ENCODE data around the gene SAA4.
"Not testable (repeated sequence)": the region's sequence is repeated elsewhere in the genome, so short reads cannot be mapped to it uniquely, and the experiment has no call there.

SAA4 gene

GRCh38 chr11:18246379-18247190 lies 10.0 kb upstream of the SAA4 start:
- DNase-seq: not testable (repeated sequence)

- DNase-seq: no peak
Measured at GRCh38 chr11:18245396-18245795, 8.8 kb upstream of the SAA4 start.

GRCh38 chr11:18243783-18244362 lies 7.3 kb upstream of the SAA4 start:
- peak; percentile 34 for DNase-seq

- no peak for DNase-seq
Measured at GRCh38 chr11:18239655-18240054, 3.1 kb upstream of the SAA4 start.

GRCh38 chr11:18235394-18236334 lies 938 bp downstream of the SAA4 start:
- no peak for DNase-seq

GRCh38 chr11:18233912-18234311 lies 2.7 kb downstream of the SAA4 start:
- DNase-seq: no peak

GRCh38 chr11:18230859-18231258 lies 5.7 kb downstream of the SAA4 start:
- no peak for DNase-seq

GRCh38 chr11:18229501-18229900 lies 7.1 kb downstream of the SAA4 start:
- no peak for DNase-seq

- no peak for DNase-seq
Measured at GRCh38 chr11:18225913-18226312, 10.7 kb downstream of the SAA4 start.

- no peak for DNase-seq
Measured at GRCh38 chr11:18223591-18224387, 12.8 kb downstream of the SAA4 start.

GRCh38 chr11:18222814-18223421 lies 13.7 kb downstream of the SAA4 start:
- DNase-seq: no peak

GRCh38 chr11:18221274-18221876 lies 15.2 kb downstream of the SAA4 start:
- no peak for DNase-seq

GRCh38 chr11:18209058-18209457 lies 27.5 kb downstream of the SAA4 start:
- DNase-seq: no peak

GRCh38 chr11:18204771-18205170 lies 31.8 kb downstream of the SAA4 start:
- no peak for DNase-seq

GRCh38 chr11:18204220-18204619 lies 32.4 kb downstream of the SAA4 start:
- DNase-seq: no peak

GRCh38 chr11:18203723-18204122 lies 32.9 kb downstream of the SAA4 start:
- DNase-seq: no peak

- not testable (repeated sequence) for DNase-seq
Measured at GRCh38 chr11:18197738-18198137, 38.9 kb downstream of the SAA4 start.

GRCh38 chr11:18196532-18196931 lies 40.1 kb downstream of the SAA4 start:
- no peak for DNase-seq

- no peak for DNase-seq
Measured at GRCh38 chr11:18193010-18193409, 43.6 kb downstream of the SAA4 start.

- DNase-seq: no peak
Measured at GRCh38 chr11:18191376-18191775, 45.2 kb downstream of the SAA4 start.

GRCh38 chr11:18189476-18190245 lies 46.9 kb downstream of the SAA4 start:
- DNase-seq: not testable (repeated sequence)
